Ammon's horn (tissue), 1 donor: ENCODE data around the gene SULT6B1.
"Not testable (repeated sequence)": the region's sequence is repeated elsewhere in the genome, so short reads cannot be mapped to it uniquely, and the experiment has no call there.

ENCODE experiments used
- DNase-seq: peaks from one replicate; pipeline ENCODE4 v3.0.0-alpha.2; 2016; ENCODE audit warnings: low spot score

The SULT6B1 gene, protein sequence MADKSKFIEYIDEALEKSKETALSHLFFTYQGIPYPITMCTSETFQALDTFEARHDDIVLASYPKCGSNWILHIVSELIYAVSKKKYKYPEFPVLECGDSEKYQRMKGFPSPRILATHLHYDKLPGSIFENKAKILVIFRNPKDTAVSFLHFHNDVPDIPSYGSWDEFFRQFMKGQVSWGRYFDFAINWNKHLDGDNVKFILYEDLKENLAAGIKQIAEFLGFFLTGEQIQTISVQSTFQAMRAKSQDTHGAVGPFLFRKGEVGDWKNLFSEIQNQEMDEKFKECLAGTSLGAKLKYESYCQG

GRCh38 chr2:37188570-37188969, at the start of gene SULT6B1:
Gene SULT6B1 (minus strand): TSS chr2:37188670. CDS start chr2:37188640, 30 bp downstream.
- no peak for DNase-seq

- peak; percentile 8 for DNase-seq
These were observed 43.9 kb upstream of the SULT6B1 start for GRCh38 chr2:37232131-37232933.

GRCh38 chr2:37231241-37232130, 43.0 kb upstream of the SULT6B1 start, which contains the start of the genes CEBPZ and NDUFAF7:
Gene CEBPZ (minus strand): TSS chr2:37231596. CDS start chr2:37231567, 29 bp downstream.
Gene NDUFAF7 (plus strand): TSS chr2:37231658. CDS start chr2:37231706, 48 bp downstream.
- peak; percentile 95 for DNase-seq

- no peak for DNase-seq
These were observed 42.1 kb upstream of the SULT6B1 start for GRCh38 chr2:37230581-37230980.

DNA sequence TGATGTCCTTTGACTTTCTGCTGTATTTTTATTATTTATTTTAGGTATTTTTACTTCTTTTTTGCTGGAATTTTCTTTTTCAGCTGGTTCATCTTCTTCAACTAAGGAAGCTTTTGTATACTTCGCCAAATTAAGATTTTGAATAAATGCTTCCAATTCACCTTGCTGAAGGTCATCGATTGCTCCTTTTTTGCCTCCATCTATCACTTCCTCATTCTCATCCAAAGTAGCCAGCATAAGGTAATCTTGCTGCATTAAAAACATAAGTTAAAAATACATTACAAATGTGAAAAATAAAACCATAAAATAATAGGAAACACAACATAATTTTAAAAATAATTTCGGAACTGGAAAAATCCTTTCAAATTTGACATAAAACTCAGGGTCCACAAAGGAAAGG, 40.3 kb upstream of the SULT6B1 start:
- DNase-seq: no peak

DNA sequence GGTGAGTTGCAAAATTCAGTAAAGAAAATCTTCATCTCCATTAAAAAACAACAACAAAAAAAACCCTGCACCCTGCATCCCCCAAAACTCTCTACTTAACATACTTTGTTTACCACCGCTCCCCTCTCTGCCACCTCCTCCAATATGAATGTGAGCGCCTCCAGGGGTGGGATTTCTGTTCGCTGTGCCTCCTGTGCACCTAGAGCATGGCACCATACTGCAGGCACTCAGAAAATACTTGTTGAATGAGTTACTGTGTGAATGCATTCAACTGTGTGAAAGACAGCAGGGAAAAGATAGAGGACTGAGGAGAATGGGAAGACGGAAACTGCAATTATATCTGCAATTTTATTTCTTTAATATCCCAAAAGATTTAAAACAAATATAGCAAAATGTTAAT, 38.4 kb upstream of the SULT6B1 start:
- no peak for DNase-seq

DNA sequence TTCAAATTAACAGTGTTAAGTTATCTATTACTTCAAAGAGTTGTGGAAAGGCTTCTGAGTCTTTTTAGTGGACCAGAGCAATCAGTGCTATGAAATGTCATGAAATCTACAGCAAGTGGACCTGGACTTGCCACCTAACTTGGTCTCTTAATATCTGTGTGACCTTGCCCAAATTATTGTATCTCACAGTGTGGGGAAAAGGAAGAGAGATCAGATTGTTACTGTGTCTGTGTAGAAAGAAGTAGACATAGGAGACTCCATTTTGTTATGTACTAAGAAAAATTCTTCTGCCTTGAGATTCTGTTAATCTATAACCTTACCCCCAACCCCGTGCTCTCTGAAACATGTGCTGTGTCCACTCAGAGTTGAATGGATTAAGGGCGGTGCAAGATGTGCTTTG, 36.7 kb upstream of the SULT6B1 start:
- not testable (repeated sequence) for DNase-seq

DNA sequence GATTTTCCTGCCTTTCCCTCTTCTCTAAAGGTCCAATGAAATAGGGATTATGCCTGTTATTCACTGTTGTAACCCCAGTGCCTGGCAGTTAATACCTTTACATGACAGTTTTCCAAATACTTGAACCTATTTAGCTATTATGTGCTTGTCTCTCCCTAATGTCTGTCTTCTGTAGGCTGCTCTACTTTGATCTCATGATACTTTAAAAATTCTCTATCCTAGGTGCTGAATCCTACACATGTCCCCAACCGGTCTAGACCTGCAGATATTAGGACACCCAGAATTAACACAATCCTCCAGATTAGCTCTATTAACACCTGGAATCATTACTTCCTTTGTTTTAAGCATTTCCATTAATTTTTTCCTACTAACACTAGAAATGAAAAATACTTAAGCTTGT, 35.6 kb upstream of the SULT6B1 start:
- no peak for DNase-seq

- DNase-seq: no peak
These were observed 34.7 kb upstream of the SULT6B1 start for GRCh38 chr2:37223131-37223530.

GRCh38 chr2:37219046-37219445, 30.6 kb upstream of the SULT6B1 start:
- DNase-seq: no peak

DNA sequence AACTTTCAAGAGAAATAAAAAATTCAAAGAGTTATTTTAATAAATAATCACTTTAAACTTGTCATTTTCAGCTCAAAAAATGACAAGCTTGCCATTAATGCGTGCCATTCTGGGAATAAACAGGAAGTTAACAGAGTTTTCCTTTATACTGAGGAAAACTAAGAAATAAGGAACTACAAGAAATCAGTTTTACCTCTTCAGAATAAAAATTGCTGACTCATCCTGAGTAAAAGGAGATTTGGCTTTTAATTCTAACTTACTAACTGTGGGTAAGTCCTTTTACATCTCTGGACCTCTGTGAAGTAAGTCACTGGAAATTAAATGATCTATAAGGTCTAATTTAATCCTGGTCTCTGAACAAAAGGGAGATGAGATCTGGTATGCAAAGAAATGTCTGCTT, 26.8 kb upstream of the SULT6B1 start:
- DNase-seq: no peak

GRCh38 chr2:37211939-37212338, 23.5 kb upstream of the SULT6B1 start:
- no peak for DNase-seq

DNA sequence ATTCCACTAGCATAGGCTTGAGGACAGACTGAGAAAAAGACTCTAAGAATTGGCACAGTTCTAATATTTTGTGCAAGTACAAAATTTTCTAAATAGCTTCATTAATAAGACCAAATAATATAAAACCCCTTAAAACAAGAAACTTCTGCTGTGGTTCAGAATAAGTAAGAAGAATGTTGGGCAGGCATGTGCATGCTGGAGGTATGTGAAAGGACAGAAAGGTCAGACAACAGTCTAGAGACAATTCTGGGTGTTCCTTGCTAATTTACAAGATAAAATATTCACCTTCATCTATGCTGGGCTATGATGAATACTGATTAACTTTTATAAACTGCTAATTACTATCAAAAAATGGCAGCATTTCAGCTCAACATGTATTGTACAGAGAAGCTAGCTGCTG, 22.7 kb upstream of the SULT6B1 start:
- DNase-seq: no peak

DNA sequence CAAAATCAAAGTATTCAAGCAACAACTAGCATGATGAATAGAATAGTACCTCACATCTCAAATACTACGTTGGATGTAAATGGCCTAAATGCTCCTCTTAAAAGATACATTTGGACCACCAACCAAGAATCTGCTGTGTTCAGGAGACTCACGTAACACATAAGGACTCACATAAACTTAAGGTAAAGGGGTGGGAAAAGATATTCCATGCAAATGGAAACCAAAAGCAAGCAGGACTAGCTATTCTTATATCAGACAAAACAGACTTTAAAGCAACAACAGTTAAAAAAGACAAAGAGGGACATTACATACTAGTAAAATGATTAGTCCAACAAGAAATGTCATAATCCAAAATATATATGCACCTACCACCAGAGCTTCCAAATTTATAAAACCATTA, 18.3 kb upstream of the SULT6B1 start:
- not testable (repeated sequence) for DNase-seq

DNA sequence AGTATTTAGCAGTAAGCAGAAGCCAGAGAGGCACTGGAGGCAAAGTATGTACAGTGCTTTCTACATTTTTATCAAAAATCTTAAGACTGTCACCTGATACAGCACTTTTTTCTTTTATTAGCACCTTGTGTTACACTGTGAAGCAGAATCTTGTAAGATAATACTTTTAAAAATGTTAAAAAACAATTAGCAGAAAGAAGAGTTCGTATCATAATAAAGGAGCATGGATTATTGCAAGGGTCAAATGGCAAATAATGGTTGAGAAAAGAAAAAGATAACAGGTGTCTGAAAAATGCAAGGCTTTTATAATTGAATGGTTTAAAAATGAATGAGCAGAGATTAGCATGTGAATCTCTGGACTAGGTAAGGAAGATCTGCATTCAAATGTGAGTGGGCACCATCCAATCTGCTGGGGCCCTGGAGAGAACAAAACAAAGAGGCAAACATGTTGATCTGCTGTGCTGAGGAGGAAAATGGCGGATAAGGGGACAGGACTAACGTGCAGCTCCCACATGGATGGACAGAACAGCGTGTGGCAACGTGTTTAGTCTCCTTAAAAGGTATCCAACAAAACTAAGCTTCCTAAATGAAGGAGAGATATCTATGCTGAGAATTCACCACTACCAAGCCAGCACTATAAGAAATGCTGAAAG, 17.3 kb upstream of the SULT6B1 start:
- no peak for DNase-seq

DNA sequence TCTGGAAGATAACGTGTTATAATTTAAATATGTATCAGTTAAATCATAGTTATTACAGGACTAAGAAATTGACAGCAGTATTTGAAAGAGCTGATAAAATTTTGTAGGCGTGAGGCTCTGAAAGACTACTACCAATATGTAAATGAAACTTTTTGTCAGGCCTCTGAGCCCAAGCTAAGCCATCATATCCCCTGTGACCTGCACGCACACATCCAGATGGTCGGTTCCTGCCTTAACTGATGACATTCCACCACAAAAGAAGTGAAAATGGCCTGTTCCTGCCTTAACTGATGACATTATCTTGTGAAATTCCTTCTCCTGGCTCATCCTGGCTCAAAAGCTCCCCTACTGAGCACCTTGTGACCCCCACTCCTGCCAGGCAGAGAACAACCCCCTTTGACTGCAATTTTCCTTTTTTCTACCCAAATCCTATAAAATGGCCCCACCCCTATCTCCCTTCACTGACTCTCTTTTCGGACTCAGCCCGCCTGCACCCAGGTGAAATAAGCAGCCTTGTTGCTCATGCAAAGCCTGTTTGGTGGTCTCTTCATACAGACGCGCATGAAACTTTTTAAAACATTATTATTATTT, 16.7 kb upstream of the SULT6B1 start:
- not testable (repeated sequence) for DNase-seq

- no peak for DNase-seq
These were observed 15.2 kb upstream of the SULT6B1 start for GRCh38 chr2:37203708-37204107.

- DNase-seq: no peak
These were observed 13.3 kb upstream of the SULT6B1 start for GRCh38 chr2:37201766-37202165.

DNA sequence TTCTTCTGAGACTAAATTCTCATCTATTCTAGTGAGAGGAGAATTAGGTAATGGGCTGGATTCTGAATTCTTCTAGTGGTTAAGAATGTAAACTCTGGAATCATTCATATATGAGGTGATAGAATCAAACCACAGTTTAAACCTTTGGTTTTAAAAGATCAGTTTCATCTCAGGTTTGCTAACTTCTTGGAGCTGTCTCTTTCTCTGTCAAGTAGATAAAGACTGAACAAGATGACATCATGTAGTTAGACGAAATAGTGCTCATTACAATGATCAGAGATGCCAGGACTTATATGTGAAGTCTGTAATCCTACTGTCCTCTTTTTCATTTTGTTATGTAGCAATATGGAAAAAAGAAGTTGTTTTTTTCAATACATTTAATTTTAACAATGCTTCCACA, 12.7 kb upstream of the SULT6B1 start:
- no peak for DNase-seq

- no peak for DNase-seq
These were observed 10.2 kb upstream of the SULT6B1 start for GRCh38 chr2:37198681-37199065.
